Measurements from ENCODE around the gene RB1. TPM values are rescaled to one million over a fixed set of nuclear protein-coding genes. Genes with fewer than 3 reads are reported as not detected.

The RB1 gene
- total RNA-seq, 1 experiment from 2014 or later: 36.7 TPM

DNA sequence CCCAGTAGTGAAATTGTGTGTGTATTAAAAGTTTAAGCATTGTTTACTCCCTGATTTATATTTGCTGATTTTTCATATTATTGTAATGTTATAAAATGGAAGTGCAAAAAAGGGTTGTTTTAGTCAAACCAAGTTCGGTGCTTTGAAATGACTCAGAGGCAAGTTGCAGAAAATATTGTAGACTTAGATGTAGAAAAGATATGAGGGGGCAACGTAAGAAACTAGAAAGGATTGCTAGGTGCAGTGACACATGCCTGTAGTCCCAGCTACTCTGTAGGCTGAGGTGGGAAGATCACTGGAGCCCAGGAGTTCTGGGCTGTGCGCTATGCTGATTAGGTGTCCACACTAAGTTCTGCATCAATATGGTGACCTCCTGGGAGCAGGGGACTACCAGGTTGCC, 125.5 kb downstream of the RB1 start:
- no peak overlapping the region for H3K4me2 ChIP-seq (ENCODE audit: low read length)
- RAD21 ChIA-PET (ENCODE audit: low non-redundant PET in 1 of 2, low total read pairs in 2 of 2, uncharacterized antibody in 2 of 2, unreplicated experiment in 2 of 2): no interaction called here
- CTCF ChIA-PET: no interaction called here
- H3K79me2 ChIP-seq (ENCODE audit: insufficient read depth, low read length): no peaks in the 10 kb centered on the region
- H3K9me2 ChIP-seq (ENCODE audit: insufficient read depth): no peaks in the 10 kb centered on the region
- no peaks in the 10 kb centered on the region for H3K27me3 ChIP-seq (ENCODE audit: insufficient read depth, low read length)
- no peak for DNase-seq (ENCODE audit: low read depth, low spot score)
- no peaks in the 10 kb centered on the region for H4K20me1 ChIP-seq (ENCODE audit: insufficient read depth)
- intact Hi-C loops (cut with micrococcal nuclease): no loop called here
- H3K4me1 ChIP-seq (ENCODE audit: control insufficient read depth in 1 of 2, insufficient read depth in 2 of 2, low read length in 2 of 2): 0 out of 4 replicates have a peak, but pooled peaks cover 0 to 3% of the 10 kb centered on the region in 2 experiments
- H3K9me3 ChIP-seq (ENCODE audit: control insufficient read depth in 1 of 2, insufficient read depth in 1 of 2, low read depth in 1 of 2, low read length in 2 of 2): no peaks in the 10 kb centered on the region
- no peak overlapping the region for H3K27ac ChIP-seq (ENCODE audit: low read depth, low read length)
- POLR2A ChIA-PET: no interaction called here
- no peaks in the 10 kb centered on the region for H3K36me3 ChIP-seq (ENCODE audit: control insufficient read depth in 1 of 2, insufficient read depth in 2 of 2, low read length in 2 of 2)
- ATAC-seq: no peak
- no TSS peak for BruUV-seq (replicated peaks)
- H2AFZ ChIP-seq (ENCODE audit: low read depth, low read length, poor library complexity, severe bottlenecking): no peak overlapping the region
- H3K4me3 ChIP-seq (replicated peaks in 1 of 2; ENCODE audit: low read depth in 1 of 2, low read length in 2 of 2): no peak overlapping the region
- no peak for TF ChIP-seq ZFX (IDR thresholded peaks at IDR 0.05)
- TF ChIP-seq EZH2phosphoT487 (IDR thresholded peaks at IDR 0.05; ENCODE audit: borderline replicate concordance): no peak
- TF ChIP-seq JUND (IDR thresholded peaks at IDR 0.05): no peak
- no peak for TF ChIP-seq POLR2A (IDR thresholded peaks at IDR 0.05; ENCODE audit: borderline replicate concordance, extremely low read depth, insufficient read depth, insufficient read length)
- no peak for TF ChIP-seq YY1 (IDR thresholded peaks at IDR 0.05; ENCODE audit: extremely low read depth, insufficient replicate concordance, low read depth, low read length)
- no peak for TF ChIP-seq ELF1 (IDR thresholded peaks at IDR 0.05; ENCODE audit: borderline replicate concordance, low read depth)
- no peak for TF ChIP-seq REST (IDR thresholded peaks at IDR 0.05; ENCODE audit: low read depth)
- no peak for TF ChIP-seq SIN3A (IDR thresholded peaks at IDR 0.05; ENCODE audit: low read depth)
- H3K9ac ChIP-seq (ENCODE audit: low read length): no peak overlapping the region
